ENCODE measurements around the gene VASP. TPM values are rescaled to one million over a fixed set of nuclear protein-coding genes. Genes with fewer than 3 reads are reported as not detected.

The VASP gene
- total RNA-seq, 4 donors from 2014 or later = 52.7 to 68.9 (median 56.5) TPM

GRCh38 chr19:45497791-45498190 is 9.5 kb upstream of the VASP start:
- intact Hi-C loops (cut with DNase I; ENCODE audit: low total_unique reads) = no loop called here
- H3K4me3 ChIP-seq (ENCODE audit: low read depth, poor library complexity, severe bottlenecking) = no peak overlapping the region
- WGBS, 2 donors = 27 to 36% methylated on average over 13 to 16 of the region's 16 CpGs
- TF ChIP-seq CTCF (IDR thresholded peaks at IDR 0.05) = no peak
- TF ChIP-seq POLR2A (IDR thresholded peaks at IDR 0.05) = no peak
- no peak for DNase-seq (ENCODE audit: low spot score in 2 of 2)

GRCh38 chr19:45498411-45499195 is 8.7 kb upstream of the VASP start, which contains the start of gene PPM1N:
Gene PPM1N (plus strand): TSS chr19:45498443. CDS start chr19:45498473, 30 bp downstream.
- TF ChIP-seq CTCF (IDR thresholded peaks at IDR 0.05) (no peak), POLR2A (IDR thresholded peaks at IDR 0.05) (no peak)

GRCh38 chr19:45499196-45500180 is 7.8 kb upstream of the VASP start:
- intact Hi-C loops (cut with DNase I; ENCODE audit: low total_unique reads) = no loop called here
- H3K4me3 ChIP-seq (ENCODE audit: low read depth, poor library complexity, severe bottlenecking) = no peak overlapping the region
- 15 to 17% methylated on average over 28 to 29 of the region's 37 CpGs for WGBS, 2 donors
- DNase-seq (ENCODE audit: low spot score in 2 of 2) = peak in 1 of 2 donors; percentile 55
- TF ChIP-seq CTCF (IDR thresholded peaks at IDR 0.05) = no peak
- no peak for TF ChIP-seq POLR2A (IDR thresholded peaks at IDR 0.05)

More at GRCh38 chr19:45498411-45499195, 8.7 kb upstream of the VASP start, which contains the start of gene PPM1N:
- intact Hi-C loops (cut with DNase I; ENCODE audit: low total_unique reads) = no loop called here
- peak within 1 kb of the TSS; percentile 2 for H3K4me3 ChIP-seq (ENCODE audit: low read depth, poor library complexity, severe bottlenecking)
- peak in 1 of 2 donors; percentile 87 for DNase-seq (ENCODE audit: low spot score in 2 of 2)
- WGBS, 2 donors = 1 to 2% methylated on average over 22 to 57 of the region's 89 CpGs

- intact Hi-C loops (cut with DNase I; ENCODE audit: low total_unique reads) = no loop called here
- DNase-seq (ENCODE audit: low spot score in 2 of 2) = no peak
- 76 to 77% methylated on average over 8 of the region's 8 CpGs for WGBS, 2 donors
- TF ChIP-seq POLR2A (IDR thresholded peaks at IDR 0.05) (no peak), CTCF (IDR thresholded peaks at IDR 0.05) (no peak)
- no peak overlapping the region for H3K4me3 ChIP-seq (ENCODE audit: low read depth, poor library complexity, severe bottlenecking)
Observed at GRCh38 chr19:45500918-45501729, 6.2 kb upstream of the VASP start.

GRCh38 chr19:45501730-45502014 is 5.6 kb upstream of the VASP start:
- intact Hi-C loops (cut with DNase I; ENCODE audit: low total_unique reads) = no loop called here
- 56 to 59% methylated on average over 2 of the region's 2 CpGs for WGBS, 2 donors
- DNase-seq (ENCODE audit: low spot score in 2 of 2) = no peak
- H3K4me3 ChIP-seq (ENCODE audit: low read depth, poor library complexity, severe bottlenecking) = no peak overlapping the region
- TF ChIP-seq CTCF (IDR thresholded peaks at IDR 0.05) (no peak), POLR2A (IDR thresholded peaks at IDR 0.05) (no peak)

All from lower leg skin (tissue), 4 donors.